ENCODE measurements around the gene LHX5.

The LHX5 gene

GRCh38 chr12:113449839-113450238 is 21.8 kb downstream of the LHX5 start:
- no peaks in the 10 kb centered on the region for H3K9me3 ChIP-seq
- H3K4me3 ChIP-seq = no peak overlapping the region
- peaks cover 10% of the 10 kb centered on the region for H3K27me3 ChIP-seq (ENCODE audit: low read depth)
- no peak for DNase-seq (ENCODE audit: low spot score in 2 of 2)
- H3K4me1 ChIP-seq = no peaks in the 10 kb centered on the region
- H3K36me3 ChIP-seq (replicated peaks) = no peaks in the 10 kb centered on the region
- in situ Hi-C loops (cut with MboI; ENCODE audit: low sequenced_read_pairs) = no loop called here

DNA sequence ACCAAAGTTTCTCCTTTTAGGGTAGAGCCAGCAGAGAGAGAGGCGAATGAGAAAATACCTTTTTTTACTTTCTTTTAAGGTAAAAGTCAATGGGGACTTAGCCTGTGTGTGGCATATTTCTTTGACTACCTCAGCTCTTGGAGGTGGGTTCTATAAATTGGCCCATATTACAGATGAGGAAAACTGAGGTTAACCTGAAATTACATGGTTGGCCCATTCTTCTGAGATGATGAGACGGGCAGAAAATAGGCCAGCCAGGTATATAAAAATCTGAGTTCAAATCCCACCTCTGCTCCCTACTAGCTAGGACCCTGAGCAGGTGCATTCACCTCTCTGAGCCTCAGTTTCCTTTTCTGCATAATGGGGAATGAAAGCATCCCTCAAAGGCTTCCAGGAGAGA is 22.4 kb downstream of the LHX5 start:
- no peak for DNase-seq (ENCODE audit: low spot score in 2 of 2)
- H3K27me3 ChIP-seq (ENCODE audit: low read depth) = peaks cover 10% of the 10 kb centered on the region
- no peaks in the 10 kb centered on the region for H3K9me3 ChIP-seq
- in situ Hi-C loops (cut with MboI; ENCODE audit: low sequenced_read_pairs) = no loop called here
- no peak overlapping the region for H3K4me3 ChIP-seq
- no peaks in the 10 kb centered on the region for H3K4me1 ChIP-seq
- H3K36me3 ChIP-seq (replicated peaks) = no peaks in the 10 kb centered on the region

GRCh38 chr12:113448873-113449272 is 22.8 kb downstream of the LHX5 start:
- in situ Hi-C loops (cut with MboI; ENCODE audit: low sequenced_read_pairs) = no loop called here

DNA sequence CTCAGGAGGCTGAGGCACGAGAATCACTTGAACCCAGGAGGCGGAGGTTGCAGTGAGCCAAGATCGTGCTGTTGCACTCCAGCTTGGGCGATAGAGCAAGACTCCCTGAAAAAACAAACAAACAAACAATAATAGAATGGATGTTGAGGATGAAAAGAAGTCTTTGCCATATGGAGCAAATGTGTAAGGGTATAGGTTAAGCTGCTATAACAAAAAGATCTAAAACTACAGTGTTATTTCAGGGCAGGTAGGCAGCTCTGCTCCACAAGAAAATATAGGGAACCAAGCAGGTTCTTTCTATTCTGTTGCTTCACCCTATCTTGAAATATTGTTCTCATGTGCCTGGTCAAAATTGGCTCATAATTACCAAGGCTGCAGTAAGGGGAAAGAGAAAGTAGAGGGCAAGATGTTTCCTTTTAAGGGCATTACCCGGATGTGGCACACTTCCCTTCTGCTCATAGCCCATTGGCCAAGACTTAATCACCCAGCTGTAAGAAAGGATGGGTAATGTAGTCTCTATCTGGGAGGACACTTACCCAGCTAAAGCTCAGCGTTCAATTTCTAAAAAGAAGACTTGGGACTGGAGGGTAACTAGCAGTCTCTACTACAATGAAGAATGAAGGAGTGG is 26.0 kb downstream of the LHX5 start:
- H3K4me1 ChIP-seq = no peaks in the 10 kb centered on the region
- no peaks in the 10 kb centered on the region for H3K9me3 ChIP-seq
- peaks cover 10% of the 10 kb centered on the region; the same call in 1 of the 2 replicates for H3K27me3 ChIP-seq (ENCODE audit: low read depth)
- no peak overlapping the region for H3K4me3 ChIP-seq
- in situ Hi-C loops (cut with MboI; ENCODE audit: low sequenced_read_pairs) = no loop called here
- no peaks in the 10 kb centered on the region for H3K36me3 ChIP-seq (replicated peaks)
- DNase-seq (ENCODE audit: low spot score in 2 of 2) = no peak

More at GRCh38 chr12:113448873-113449272, 22.8 kb downstream of the LHX5 start:
- no peak for DNase-seq (ENCODE audit: low spot score in 2 of 2)
- Histone ChIP-seq H3K36me3 (replicated peaks) (no peaks in the 10 kb centered on the region), H3K27me3 (ENCODE audit: low read depth) (peaks cover 10% of the 10 kb centered on the region), H3K4me3 (no peak overlapping the region), H3K4me1 (no peaks in the 10 kb centered on the region), H3K9me3 (no peaks in the 10 kb centered on the region)

- DNase-seq (ENCODE audit: low spot score in 2 of 2) = peak in 1 of 2 experiments; percentile 52
- in situ Hi-C loops (cut with MboI; ENCODE audit: low sequenced_read_pairs) = no loop called here
- 0 out of 2 replicates have a peak, but pooled peaks cover 2% of the 10 kb centered on the region for H3K27me3 ChIP-seq (ENCODE audit: low read depth)
Observed at GRCh38 chr12:113443030-113443539, 28.6 kb downstream of the LHX5 start.

DNA sequence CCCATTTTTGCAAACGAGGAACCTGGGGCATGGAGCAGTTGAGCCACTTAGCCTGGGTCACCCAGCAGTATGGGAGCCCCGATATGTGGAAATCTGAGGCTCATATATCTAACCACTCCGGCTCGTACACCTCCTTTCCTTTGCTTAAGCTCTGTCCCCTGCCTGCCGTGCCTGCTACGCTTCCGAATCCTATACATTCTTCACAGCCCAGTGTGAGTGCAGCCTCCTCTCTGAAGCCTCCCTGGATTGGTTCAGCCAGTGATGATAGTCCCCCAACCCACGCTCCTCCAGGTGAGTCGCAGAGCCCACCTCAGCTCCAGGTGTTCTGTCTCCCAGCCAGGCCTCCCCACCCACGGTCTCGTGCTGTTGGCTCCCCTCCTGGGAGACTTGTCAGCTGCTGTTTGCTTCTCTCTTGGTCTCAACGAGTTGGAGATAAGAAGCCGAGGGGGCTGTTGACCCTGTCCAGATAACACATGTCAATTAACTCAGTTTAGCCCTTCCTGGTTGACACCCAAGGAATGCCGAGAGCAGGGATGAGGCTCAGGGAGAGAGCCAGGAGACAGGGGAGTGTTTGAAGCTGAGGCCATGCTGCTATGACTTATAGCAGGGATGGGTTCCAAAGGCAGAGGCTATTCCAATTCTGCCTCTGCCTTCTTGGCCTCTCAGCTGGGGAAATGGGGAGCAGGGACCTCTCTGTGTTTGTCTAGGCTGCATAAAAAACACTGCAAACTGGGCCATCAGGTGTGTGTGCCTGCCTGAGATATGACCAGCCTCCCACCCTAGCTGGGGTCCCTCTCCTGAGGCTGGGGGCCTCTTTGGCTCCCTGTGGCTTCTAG is 30.5 kb downstream of the LHX5 start:
- Histone ChIP-seq H3K4me1 (no peaks in the 10 kb centered on the region), H3K9me3 (no peaks in the 10 kb centered on the region), H3K4me3 (no peak overlapping the region), H3K36me3 (replicated peaks) (no peaks in the 10 kb centered on the region), H3K27me3 (ENCODE audit: low read depth) (no peaks in the 10 kb centered on the region)
- no peak for DNase-seq (ENCODE audit: low spot score in 2 of 2)
- in situ Hi-C loops (cut with MboI; ENCODE audit: low sequenced_read_pairs) = no loop called here

More at GRCh38 chr12:113443030-113443539, 28.6 kb downstream of the LHX5 start:
- Histone ChIP-seq H3K36me3 (replicated peaks) (no peaks in the 10 kb centered on the region), H3K9me3 (no peaks in the 10 kb centered on the region), H3K4me3 (no peak overlapping the region), H3K4me1 (no peaks in the 10 kb centered on the region)

- no peak overlapping the region for H3K4me3 ChIP-seq
- H3K9me3 ChIP-seq = no peaks in the 10 kb centered on the region
- H3K4me1 ChIP-seq = no peaks in the 10 kb centered on the region
- H3K36me3 ChIP-seq (replicated peaks) = no peaks in the 10 kb centered on the region
- in situ Hi-C loops (cut with MboI; ENCODE audit: low sequenced_read_pairs) = no loop called here
- no peak for DNase-seq (ENCODE audit: low spot score in 2 of 2)
- H3K27me3 ChIP-seq (ENCODE audit: low read depth) = no peaks in the 10 kb centered on the region
Observed at GRCh38 chr12:113440336-113440735, 31.3 kb downstream of the LHX5 start.

DNA sequence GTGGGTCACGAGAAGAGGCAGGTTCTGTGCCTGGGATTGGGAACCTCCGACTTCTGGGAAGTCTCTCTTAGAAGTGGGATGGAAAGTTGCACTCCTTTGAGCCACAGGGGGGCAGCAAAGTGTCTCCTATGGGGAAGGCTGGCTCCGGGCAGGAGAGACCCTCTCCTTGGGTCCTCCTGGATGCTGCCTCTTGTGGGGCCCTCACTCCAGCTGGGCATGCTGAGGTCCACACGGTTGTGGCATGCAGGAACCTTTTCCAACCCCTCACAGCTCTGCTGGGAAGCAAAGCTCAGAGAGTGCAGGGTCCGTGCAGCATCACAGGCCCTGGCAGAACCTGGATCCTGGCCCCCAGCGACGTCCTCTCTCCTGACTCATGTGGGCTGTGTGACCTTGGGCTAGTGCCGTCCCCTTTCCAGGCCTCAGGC is 32.1 kb downstream of the LHX5 start:
- no peak overlapping the region for H3K4me3 ChIP-seq
- H3K9me3 ChIP-seq = no peaks in the 10 kb centered on the region
- no peaks in the 10 kb centered on the region for H3K36me3 ChIP-seq (replicated peaks)
- in situ Hi-C loops (cut with MboI; ENCODE audit: low sequenced_read_pairs) = loop anchor here (5.0 kb wide), 1 partner anchor 473 kb away; no protein-coding TSS in a partner anchor
- peak; percentile 47 to 86 for DNase-seq (ENCODE audit: low spot score in 2 of 2)
- H3K4me1 ChIP-seq = no peaks in the 10 kb centered on the region
- H3K27me3 ChIP-seq (ENCODE audit: low read depth) = no peaks in the 10 kb centered on the region

DNA sequence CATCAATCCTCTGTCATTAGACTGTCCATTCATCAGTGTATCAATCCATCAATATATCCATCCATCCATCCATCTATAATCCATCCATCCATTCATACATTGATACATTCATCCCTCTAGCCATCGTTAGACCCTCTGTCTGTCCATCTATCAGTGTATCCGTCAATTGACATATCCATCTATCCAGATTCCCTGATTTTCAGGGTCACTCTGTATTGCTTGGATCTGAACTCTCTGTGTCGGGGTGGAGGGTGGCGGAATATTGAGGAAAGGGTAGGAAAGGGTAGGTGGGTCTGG is 32.4 kb downstream of the LHX5 start:
- in situ Hi-C loops (cut with MboI; ENCODE audit: low sequenced_read_pairs) = loop anchor here (5.0 kb wide), 1 partner anchor 473 kb away; no protein-coding TSS in a partner anchor
- no peaks in the 10 kb centered on the region for H3K4me1 ChIP-seq
- no peaks in the 10 kb centered on the region for H3K36me3 ChIP-seq (replicated peaks)
- no peaks in the 10 kb centered on the region for H3K9me3 ChIP-seq
- H3K4me3 ChIP-seq = no peak overlapping the region
- no peak for DNase-seq (ENCODE audit: low spot score in 2 of 2)
- no peaks in the 10 kb centered on the region for H3K27me3 ChIP-seq (ENCODE audit: low read depth)

- H3K36me3 ChIP-seq (replicated peaks) = no peaks in the 10 kb centered on the region
- no peaks in the 10 kb centered on the region for H3K27me3 ChIP-seq (ENCODE audit: low read depth)
- no peaks in the 10 kb centered on the region for H3K4me1 ChIP-seq
- in situ Hi-C loops (cut with MboI; ENCODE audit: low sequenced_read_pairs) = loop anchor here (5.0 kb wide), 1 partner anchor 474 kb away; no protein-coding TSS in a partner anchor
- DNase-seq (ENCODE audit: low spot score in 2 of 2) = no peak
- H3K4me3 ChIP-seq = no peak overlapping the region
- H3K9me3 ChIP-seq = no peaks in the 10 kb centered on the region
Observed at GRCh38 chr12:113438523-113439300, 33.0 kb downstream of the LHX5 start.

GRCh38 chr12:113437729-113438100 is 34.0 kb downstream of the LHX5 start:
- DNase-seq (ENCODE audit: low spot score in 2 of 2) = no peak
- no peak overlapping the region for H3K4me3 ChIP-seq
- H3K36me3 ChIP-seq (replicated peaks) = no peaks in the 10 kb centered on the region
- H3K9me3 ChIP-seq = no peaks in the 10 kb centered on the region
- H3K4me1 ChIP-seq = no peaks in the 10 kb centered on the region
- no peaks in the 10 kb centered on the region for H3K27me3 ChIP-seq (ENCODE audit: low read depth)
- in situ Hi-C loops (cut with MboI; ENCODE audit: low sequenced_read_pairs) = loop anchor here (5.0 kb wide), 1 partner anchor 475 kb away; no protein-coding TSS in a partner anchor

DNA sequence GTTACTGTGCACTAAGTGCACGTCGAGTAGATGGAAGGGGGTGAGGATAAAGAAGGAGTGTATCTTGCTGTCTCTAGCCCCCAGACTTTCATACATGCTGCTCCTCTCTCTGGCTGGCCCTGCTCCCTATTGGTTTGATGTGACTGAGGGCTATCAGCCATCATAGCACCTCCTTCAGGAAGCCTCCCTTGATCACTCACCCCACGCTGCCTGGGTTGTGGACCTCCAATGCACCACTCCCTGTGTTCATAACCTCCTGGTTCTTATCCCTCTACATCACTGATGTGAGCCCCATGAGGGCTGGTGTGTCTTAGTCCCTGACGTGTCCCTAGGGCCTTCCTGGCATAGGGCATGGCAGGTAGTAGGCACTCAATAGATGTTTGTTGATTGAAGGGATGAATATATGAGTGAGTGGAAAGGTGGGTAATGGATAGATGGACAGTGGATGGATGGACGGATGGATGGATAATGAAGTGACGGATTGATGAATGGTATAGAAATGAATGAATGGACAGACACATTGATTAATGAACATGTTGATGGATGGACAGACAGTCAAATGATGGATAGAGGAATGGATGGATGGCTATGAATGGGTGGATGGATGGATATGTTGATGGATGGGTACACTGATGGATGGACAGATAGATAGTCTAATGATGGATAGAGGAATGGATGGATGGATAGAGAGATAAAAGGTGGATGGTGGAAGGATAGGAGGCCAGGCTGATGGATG is 34.5 kb downstream of the LHX5 start:
- H3K4me1 ChIP-seq = no peaks in the 10 kb centered on the region
- no peak for DNase-seq (ENCODE audit: low spot score in 2 of 2)
- H3K27me3 ChIP-seq (ENCODE audit: low read depth) = no peaks in the 10 kb centered on the region
- H3K9me3 ChIP-seq = no peaks in the 10 kb centered on the region
- in situ Hi-C loops (cut with MboI; ENCODE audit: low sequenced_read_pairs) = loop anchor here (5.0 kb wide), 1 partner anchor 475 kb away; no protein-coding TSS in a partner anchor
- H3K36me3 ChIP-seq (replicated peaks) = no peaks in the 10 kb centered on the region
- no peak overlapping the region for H3K4me3 ChIP-seq

DNA sequence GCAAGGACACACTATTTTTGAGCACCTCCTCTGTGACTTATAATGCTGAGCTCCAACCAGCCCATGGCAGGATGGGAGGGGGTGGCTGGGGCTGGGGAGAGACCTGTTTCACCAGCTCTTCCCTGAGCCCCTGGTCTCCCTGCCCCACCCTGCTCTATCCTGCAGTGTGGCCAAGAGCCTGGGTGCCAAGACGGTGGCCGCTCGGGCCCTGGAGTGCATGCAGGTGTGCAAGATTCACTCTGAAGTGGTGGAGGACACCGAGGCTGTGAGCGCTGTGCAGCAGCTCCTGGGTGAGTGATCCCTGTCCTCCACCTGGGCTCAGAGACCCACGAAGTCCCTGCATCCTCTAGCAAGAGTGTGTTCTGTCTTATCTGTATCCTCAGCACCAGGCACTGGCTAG is 35.1 kb downstream of the LHX5 start:
- H3K4me3 ChIP-seq = no peak overlapping the region
- H3K9me3 ChIP-seq = no peaks in the 10 kb centered on the region
- DNase-seq (ENCODE audit: low spot score in 2 of 2) = no peak
- in situ Hi-C loops (cut with MboI; ENCODE audit: low sequenced_read_pairs) = loop anchor here (5.0 kb wide), 1 partner anchor 476 kb away; no protein-coding TSS in a partner anchor
- H3K27me3 ChIP-seq (ENCODE audit: low read depth) = no peaks in the 10 kb centered on the region
- H3K36me3 ChIP-seq (replicated peaks) = no peaks in the 10 kb centered on the region
- no peaks in the 10 kb centered on the region for H3K4me1 ChIP-seq

Data from HAP-1 (cell line).